Adrenal gland (tissue), 5 donors: Measurements from ENCODE around the gene WNT4.

Experiments used
- POLR2A ChIP-seq, 2 donors: fragments of 450-650 bp; IDR thresholded peaks; one replicate each; pipeline ENCODE4 v1.6.1; 2017; ENCODE audit warnings: antibody characterized with exemption in 2 of 2, mild to moderate bottlenecking in 2 of 2, moderate library complexity in 1 of 2
- TF ChIP-seq, protein P1 (sequence below), 6 experiments: fragments of 450-650 bp in 4 of 6; fragments of 200-600 bp in 2 of 6; sonication (generic) in 1 of 6; IDR thresholded peaks; 1 replicate in 5 of 6; 2 replicates in 1 of 6; pipeline versions ENCODE4 v1.5.1 to v1.8.0; 2016 to 2021; ENCODE audit warnings: antibody characterized with exemption in 6 of 6, mild to moderate bottlenecking in 2 of 6, moderate library complexity in 1 of 6
- donor health status: DM: no; HTN: no; CAD: no.

GRCh38 chr1:22101199-22101598, 41.7 kb downstream of the WNT4 start:
- TF ChIP-seq, protein P1, sequence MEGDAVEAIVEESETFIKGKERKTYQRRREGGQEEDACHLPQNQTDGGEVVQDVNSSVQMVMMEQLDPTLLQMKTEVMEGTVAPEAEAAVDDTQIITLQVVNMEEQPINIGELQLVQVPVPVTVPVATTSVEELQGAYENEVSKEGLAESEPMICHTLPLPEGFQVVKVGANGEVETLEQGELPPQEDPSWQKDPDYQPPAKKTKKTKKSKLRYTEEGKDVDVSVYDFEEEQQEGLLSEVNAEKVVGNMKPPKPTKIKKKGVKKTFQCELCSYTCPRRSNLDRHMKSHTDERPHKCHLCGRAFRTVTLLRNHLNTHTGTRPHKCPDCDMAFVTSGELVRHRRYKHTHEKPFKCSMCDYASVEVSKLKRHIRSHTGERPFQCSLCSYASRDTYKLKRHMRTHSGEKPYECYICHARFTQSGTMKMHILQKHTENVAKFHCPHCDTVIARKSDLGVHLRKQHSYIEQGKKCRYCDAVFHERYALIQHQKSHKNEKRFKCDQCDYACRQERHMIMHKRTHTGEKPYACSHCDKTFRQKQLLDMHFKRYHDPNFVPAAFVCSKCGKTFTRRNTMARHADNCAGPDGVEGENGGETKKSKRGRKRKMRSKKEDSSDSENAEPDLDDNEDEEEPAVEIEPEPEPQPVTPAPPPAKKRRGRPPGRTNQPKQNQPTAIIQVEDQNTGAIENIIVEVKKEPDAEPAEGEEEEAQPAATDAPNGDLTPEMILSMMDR (IDR thresholded peaks at IDR 0.05) = no peak
- no peak for TF ChIP-seq POLR2A (IDR thresholded peaks at IDR 0.05)
